ENCODE data around the gene RBM28.

GRCh38 chr7:128311013-128311412 lies 32.7 kb downstream of the RBM28 start:
- TF ChIP-seq CTCF (optimal IDR thresholded peaks at IDR 0.05 in 1 of 3, IDR thresholded peaks at IDR 0.05 in 1 of 3, conservative IDR thresholded peaks at IDR 0.05 in 1 of 3; ENCODE audit: extremely low read depth in 1 of 3, insufficient read depth in 2 of 3, low read length in 3 of 3): no peak
- no peak for TF ChIP-seq EZH2 (IDR thresholded peaks at IDR 0.05; ENCODE audit: low read length)

Measured in keratinocyte (primary cell).